GM12865 (cell line): ENCODE results near the gene USHBP1.
"Not testable (repeated sequence)": the region's sequence is repeated elsewhere in the genome, so short reads cannot be mapped to it uniquely, and the experiment has no call there.

Source experiments
- DNase-seq: peaks from one replicate; pipeline ENCODE4 v3.0.0; 2010; ENCODE audit warnings: low read depth
- H3K4me3 ChIP-seq: 2 replicates; pipeline ENCODE4 v1.5.1; 2011; ENCODE audit warnings: mild to moderate bottlenecking, low read depth, low read length, control low read depth
- TF ChIP-seq, protein P1 (sequence below): IDR thresholded peaks from 2 replicates; pipeline ENCODE4 v1.5.1; 2011; ENCODE audit warnings: low read length, control low read depth, low read depth, inconsistent platforms; ENCODE audit not compliant: insufficient read depth; ENCODE audit errors: missing control alignments

USHBP1 gene

DNA sequence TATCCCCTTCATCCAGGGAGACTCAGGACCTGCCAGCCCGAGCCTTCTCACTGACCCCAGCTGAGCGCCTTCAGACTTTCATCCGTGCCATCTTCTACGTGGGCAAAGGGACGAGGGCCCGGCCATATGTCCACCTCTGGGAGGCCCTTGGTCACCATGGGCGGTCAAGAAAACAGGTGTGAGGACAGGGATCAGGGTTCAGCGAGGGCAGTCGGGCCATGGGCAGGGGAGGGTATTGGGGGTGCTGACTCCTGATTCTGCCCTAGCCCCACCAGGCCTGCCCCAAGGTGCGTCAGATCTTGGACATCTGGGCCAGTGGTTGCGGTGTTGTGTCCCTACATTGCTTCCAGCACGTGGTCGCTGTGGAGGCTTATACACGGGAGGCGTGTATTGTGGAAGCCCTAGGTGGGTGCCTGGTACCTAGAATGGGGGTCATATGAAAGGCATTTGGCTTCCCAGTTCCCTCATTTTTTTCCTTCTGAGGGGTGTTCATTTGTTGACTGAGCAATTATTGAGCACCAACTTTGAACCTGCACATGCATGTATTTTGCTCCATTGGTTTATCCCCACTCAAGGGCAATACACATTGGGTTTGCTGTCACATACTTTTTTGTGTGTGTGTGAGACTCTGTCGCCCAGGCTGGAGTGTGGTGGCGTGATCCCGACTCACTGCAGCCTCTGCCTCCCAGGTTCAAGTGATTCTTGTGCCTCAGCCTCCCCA lies 21.0 kb upstream of the USHBP1 start:
- DNase-seq, result no peak
- H3K4me3 ChIP-seq, result no peak overlapping the region
- TF ChIP-seq, protein P1, sequence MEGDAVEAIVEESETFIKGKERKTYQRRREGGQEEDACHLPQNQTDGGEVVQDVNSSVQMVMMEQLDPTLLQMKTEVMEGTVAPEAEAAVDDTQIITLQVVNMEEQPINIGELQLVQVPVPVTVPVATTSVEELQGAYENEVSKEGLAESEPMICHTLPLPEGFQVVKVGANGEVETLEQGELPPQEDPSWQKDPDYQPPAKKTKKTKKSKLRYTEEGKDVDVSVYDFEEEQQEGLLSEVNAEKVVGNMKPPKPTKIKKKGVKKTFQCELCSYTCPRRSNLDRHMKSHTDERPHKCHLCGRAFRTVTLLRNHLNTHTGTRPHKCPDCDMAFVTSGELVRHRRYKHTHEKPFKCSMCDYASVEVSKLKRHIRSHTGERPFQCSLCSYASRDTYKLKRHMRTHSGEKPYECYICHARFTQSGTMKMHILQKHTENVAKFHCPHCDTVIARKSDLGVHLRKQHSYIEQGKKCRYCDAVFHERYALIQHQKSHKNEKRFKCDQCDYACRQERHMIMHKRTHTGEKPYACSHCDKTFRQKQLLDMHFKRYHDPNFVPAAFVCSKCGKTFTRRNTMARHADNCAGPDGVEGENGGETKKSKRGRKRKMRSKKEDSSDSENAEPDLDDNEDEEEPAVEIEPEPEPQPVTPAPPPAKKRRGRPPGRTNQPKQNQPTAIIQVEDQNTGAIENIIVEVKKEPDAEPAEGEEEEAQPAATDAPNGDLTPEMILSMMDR, result no peak

DNA sequence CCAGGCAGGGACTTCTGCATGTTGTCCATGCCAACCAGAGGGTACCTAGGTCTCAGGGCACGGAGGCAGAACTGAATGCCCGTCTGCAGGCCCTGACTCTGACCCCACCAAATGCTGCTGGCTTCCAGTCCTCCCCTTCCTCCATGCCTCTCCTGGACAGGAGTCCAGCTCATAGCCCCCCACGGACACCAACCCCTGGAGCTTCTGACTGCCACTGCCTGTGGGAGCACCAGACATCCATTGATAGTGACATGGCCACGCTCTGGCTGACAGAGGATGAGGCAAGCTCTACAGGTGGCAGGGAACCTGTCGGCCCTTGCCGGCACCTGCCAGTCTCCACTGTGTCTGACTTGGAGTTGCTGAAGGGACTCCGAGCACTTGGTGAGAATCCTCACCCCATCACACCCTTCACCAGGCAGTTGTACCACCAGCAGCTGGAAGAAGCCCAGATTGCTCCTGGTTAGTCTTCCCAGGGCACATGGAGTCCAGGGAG lies 19.0 kb upstream of the USHBP1 start:
- no peak for DNase-seq
- H3K4me3 ChIP-seq, result no peak overlapping the region
- TF ChIP-seq, protein P1, result no peak

DNA sequence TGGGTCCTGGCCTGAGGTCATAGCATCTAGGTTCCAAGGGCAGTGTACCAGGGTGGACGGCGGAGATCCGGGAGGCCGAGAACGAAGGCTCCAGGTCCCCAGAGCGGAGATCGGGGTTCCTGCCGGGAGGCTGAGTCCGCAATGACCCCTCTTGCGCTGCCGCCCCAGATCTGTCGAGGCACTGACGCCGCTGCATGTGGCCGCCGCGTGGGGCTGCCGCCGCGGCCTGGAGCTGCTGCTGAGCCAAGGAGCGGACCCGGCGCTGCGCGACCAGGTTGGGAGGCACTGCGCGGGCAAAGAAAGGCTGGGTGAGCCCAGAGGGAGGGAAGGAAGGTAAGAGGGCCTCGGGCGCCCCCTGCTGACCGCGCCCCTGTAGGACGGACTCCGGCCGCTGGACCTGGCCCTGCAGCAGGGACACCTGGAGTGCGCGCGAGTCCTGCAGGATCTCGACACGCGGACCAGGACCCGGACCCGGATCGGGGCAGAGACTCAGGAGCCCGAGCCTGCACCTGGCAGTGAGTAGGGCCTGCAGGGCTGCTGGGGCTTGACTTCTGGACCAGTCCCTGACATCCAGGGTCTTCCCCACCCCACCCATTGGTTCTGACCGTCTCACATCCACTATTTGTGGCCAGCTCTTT lies 18.1 kb upstream of the USHBP1 start:
- TF ChIP-seq, protein P1, result peak; percentile 97
- DNase-seq, result peak; percentile 95
- peak overlapping the region; percentile 82 for H3K4me3 ChIP-seq

DNA sequence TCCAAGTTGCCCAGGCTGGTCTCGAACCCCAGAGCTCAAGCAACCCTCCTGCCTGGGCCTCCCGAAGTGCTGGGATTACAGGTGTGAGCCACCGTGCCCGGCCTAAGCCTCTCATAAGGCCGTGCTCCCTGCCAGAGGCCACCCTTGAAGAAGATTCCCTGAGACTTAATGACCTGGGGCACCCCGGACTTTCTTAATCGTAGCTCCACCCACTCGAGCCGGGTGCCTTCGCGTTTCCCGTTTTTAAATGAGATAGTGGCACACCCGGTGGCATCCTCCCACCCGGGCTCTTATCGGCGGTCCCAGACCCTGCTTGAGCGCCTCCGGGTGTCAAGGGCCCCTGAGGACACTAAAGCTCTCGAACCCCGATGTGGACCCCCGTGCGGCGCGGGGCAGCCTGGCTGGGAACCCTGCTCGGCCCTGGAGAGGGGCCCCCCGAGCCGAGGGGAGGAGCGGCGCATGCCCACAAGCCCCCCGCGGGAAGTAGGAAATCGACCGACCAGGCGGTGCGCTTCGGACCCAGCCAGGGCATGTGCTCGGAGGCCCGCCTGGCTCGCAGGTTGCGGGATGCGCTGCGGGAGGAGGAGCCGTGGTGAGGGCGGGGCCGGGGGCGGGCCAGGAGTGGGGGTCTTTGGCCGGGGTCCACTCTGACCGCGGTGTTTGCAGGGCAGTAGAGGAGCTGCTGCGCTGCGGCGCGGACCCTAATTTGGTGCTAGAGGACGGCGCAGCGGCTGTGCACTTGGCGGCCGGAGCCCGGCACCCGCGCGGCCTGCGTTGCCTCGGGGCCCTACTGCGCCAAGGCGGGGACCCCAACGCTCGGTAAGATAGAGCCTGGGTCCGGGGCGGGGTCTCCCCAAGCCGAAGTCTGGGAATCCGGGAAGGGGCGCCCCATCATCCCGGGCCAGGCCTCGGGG lies 17.1 kb upstream of the USHBP1 start, which contains the start of gene ANKLE1:
Gene ANKLE1, plus strand, starts transcription at position 511 of the 914 bp plus-strand sequence. Its CDS starts 20 bp downstream, at position 531.
- peak; percentile 86 for DNase-seq
- TF ChIP-seq, protein P1, result no peak

DNA sequence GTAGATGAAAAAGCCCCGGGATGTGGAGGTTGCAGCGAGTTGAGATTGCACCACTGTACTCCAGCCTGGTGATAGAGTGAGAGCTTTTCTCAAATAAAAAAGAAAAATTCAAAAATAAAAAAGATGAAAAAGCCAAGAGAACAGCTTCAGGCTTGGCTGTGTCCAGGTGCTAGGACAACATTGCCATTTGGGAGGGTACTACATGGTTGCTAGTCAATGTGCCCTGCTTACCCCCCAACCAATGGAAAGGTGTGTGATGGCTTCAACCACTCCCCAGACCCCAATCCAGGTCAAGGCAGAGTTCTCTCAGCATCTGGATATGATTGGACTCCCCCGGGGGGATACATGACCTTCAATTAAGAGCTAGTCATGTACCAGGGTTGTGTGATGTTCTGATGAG lies 14.9 kb upstream of the USHBP1 start:
- no peak for DNase-seq
- TF ChIP-seq, protein P1, result no peak
- H3K4me3 ChIP-seq, result no peak overlapping the region

More for the DNA sequence above, 17.1 kb upstream of the USHBP1 start, which contains the start of gene ANKLE1:
- peak within 1 kb of the TSS; percentile 82 for H3K4me3 ChIP-seq

DNA sequence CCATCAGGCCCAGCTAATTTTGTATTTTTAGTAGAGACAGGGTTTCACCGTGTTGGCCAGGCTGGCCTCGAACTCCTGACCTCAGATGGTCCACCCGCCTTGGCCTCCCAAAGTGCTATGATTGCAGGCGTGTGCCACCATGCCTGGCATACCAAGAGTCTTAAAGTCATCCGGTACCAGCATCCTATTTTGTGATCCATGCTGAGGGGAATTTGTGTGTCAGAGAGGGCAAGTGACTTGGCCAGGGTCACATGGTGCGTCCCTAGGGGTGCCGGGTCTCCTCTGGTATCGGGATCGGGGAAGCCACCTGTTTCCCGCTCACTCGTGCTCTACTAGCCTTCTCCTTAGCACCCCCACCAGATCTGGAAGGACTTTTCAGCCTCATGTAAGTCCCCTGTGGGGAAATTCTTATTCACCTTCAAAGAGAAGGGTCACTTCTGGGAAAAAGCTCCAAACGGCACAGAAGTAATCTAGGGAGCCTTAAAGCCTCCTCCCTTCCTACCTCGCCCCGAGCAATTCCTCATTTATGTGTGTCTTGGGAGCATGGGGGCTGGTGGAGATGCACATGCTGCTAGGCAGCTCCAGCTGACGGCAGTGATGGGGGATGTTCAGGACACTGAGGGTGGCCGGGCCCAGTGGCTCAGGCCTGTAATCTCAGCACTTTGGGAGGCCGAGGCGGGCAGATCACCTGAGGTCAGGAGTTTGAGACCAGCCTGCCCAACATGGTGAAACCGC lies 11.1 kb upstream of the USHBP1 start:
- TF ChIP-seq, protein P1, result no peak
- H3K4me3 ChIP-seq, result no peak overlapping the region
- DNase-seq, result no peak

DNA sequence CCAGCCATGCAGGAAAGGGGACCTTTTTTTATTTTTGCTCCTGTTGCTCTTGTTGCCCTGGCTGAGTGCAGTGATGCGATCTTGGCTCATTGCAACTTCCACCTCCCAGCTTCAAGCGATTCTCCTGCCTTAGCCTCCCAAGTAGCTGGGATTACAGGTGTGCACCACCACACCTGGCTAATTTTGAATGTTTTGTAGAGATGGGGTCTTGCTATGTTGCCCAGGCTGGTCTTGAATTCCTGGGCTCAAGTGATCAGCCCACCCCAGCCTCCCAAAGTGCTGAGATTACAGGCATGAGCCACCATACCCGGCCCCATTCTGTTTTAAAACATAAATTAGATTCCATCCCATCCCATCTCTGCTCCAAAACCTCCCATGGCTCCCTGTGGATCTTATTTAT lies 10.3 kb upstream of the USHBP1 start:
- not testable (repeated sequence) for DNase-seq, H3K4me3 ChIP-seq
